Measurements from ENCODE around the gene BTN3A1.

DNA sequence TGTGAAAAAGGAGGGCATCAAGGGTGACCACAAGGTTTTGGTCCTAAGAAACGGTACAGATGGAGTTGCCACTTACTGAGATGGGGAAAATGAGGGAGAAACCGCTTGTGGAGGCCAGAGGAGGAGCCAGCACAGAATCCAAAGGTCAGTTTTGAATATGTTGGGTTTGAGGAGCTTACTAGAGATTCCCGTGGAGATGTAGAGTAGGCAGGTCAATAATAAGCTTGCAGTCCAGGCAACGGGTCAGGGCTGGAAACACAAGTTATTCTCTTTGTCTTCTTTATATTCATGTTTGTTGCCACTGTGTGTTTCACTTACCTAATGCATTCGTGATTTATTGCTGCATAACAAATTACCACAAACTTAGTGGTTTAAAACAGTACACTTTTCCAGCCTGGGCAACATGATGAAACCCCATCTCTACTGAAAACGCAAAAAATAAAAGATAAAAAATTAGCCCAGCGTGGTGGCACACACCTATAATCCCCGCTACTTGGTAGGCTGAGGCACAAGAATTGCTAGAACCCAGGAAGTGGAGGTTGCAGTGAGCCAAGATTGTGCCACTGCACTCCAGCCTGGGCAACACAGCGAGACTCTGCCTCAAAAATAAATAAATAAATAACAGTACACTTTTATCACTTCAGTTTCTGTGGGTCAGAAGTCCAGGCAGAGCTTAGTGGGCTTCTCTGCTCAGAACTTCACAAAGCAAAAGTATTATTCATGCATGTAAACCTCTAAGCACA lies 39.8 kb upstream of the BTN3A1 start:
- TF ChIP-seq CTCF (IDR thresholded peaks at IDR 0.05; ENCODE audit: insufficient read depth, low read length), result no peak
- TF ChIP-seq POLR2AphosphoS5 (IDR thresholded peaks at IDR 0.05; ENCODE audit: low read depth), result no peak
- TF ChIP-seq REST (IDR thresholded peaks at IDR 0.05; ENCODE audit: insufficient replicate concordance, low read depth), result no peak
- no peak for TF ChIP-seq GABPA (IDR thresholded peaks at IDR 0.05; ENCODE audit: low read depth)
